Hematopoietic multipotent progenitor cell treated with erythropoietin and hydrocortisone succinate and interleukin-3 and kit ligand, for 17 days (in vitro differentiated cells): ENCODE measurements around the gene MEIS1.
"Not testable (repeated sequence)": the region's sequence is repeated elsewhere in the genome, so short reads cannot be mapped to it uniquely, and the experiment has no call there.

Experiments used
- DNase-seq: peaks from one replicate; pipeline ENCODE4 v3.0.0-alpha.2; 2015; ENCODE audit warnings: low spot score

Gene MEIS1

DNA sequence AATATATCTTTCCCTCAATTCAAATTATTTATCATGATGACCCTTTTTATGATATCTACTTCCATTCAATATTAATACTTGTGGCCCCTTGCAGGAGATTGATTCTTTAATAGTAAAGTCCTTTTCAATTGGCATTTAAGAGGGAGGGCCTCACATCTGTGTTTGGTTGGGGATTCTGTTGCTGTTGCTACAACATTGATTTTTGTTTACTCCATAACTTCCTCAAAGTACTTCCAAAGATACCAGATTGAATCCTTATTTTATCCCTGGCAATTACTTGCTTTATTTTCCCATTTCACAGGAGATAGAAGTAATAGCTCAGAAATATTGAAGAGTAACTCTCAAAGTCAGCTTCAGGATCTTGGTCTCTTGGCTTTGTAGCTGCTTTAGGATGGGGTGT, 32.8 kb downstream of the MEIS1 start:
- no peak for DNase-seq

DNA sequence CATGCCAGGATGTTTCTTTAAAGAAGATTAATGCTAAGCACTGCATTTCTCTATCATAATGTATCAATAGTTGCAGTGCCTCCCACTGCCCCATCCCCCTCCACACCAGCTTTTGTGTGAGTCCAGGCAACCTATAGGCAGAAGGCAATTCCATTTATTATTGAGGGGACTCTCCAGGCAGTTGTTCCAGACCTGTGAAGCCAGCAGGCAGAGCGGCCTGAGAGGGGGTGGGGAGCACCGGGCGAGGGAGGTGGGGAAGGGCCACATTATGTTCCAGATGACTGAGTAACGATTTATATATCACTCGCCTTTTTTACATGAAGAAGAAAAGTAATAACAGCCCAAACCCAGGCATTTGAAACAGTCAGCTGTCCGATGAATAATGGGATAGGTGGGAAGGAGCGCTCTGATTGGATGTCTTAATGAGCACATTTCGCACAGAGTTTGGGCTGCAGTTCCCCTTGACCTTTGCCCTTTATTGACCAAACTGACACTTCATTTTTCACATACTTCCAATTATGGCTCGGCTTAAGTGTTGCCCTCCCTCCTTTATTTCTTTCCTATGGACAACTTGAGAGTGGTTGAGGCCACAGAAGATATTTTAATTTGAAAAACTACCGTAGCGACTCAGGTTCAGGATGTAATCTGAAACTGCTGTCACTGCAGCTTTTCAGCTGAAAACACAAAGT, 34.4 kb downstream of the MEIS1 start:
- DNase-seq = no peak

DNA sequence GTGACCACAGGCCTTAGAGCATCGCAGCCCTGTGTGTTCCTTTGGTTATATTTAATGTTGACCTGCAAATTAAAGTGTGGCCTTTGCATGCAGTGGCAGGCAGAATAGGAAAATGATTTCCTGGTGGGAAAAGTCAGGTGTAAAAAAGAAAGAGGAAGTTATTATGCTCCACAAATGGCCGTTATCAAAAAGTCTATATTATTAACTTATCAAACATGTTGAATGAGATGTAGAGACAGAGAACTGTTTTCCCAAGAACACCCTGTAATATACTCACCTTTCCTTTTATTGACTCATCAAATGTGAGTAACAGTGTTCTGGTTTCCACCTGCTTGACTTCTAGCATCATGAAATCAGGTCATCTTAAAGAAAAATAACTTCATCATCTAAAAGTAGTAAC, 35.3 kb downstream of the MEIS1 start:
- DNase-seq = no peak

DNA sequence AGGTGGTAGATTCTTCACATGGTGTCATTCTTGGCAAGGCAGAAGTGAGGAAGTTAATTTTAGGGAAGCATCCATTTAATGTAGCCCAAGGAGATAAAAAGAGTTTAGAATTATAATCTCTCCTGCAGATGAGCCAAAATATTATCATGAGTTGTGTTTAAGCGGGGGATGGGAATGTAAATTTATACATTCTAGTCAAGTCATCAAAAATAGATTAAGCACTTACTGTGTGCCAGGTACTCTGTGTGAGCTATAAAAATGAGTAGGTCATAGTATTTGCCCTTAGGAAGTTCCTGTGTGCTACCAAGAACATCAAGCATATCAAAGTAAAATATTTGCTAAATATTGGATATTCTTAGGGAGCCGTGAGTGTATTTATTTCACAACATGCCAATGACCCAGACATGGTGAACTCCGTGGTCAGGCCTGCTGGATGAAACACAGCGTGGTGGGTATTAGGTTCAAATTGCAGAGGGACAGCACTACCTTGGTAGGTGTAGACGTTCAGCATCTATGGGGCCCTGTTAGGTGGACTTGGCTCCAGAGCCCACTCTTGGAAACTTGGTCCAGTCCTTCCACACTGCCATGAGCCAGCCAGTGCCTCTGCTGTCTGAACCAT, 37.4 kb downstream of the MEIS1 start:
- DNase-seq = no peak

DNA sequence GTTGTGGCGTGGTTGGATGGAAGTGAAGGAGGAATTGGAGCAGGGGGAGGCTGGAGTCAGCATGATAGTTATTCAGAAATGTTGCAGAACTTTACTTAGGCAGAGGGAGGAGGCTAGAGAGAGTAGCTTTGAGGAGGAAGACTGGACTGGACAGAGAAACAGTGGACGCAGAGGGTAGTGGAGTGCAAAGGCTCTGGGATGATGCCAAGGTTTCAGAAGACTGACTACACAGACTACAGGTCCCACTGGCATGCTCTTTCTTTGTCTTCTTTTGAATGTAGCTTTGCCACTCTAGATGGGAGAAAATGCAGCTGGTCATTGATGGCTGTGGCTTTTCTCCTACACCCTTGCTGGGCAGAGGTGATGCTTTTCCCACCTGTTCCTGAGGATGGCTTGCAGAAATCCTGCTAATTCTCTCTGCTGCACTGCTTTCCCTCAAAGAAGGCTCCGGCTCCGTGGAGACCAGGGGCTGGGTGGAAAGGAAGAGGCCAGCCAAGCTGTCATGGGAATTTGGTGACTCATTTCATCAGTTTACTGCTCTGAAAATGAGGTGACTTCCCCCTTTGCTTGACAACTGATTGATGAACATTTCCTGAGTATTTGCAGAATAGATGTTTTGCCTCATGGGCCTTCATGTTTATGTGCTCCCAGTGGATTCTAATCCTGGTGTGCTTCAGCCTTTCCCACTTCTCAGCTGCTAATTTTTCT, 42.4 kb downstream of the MEIS1 start:
- no peak for DNase-seq

- no peak for DNase-seq
These were observed 43.4 kb downstream of the MEIS1 start for GRCh38 chr2:66478299-66478698.

DNA sequence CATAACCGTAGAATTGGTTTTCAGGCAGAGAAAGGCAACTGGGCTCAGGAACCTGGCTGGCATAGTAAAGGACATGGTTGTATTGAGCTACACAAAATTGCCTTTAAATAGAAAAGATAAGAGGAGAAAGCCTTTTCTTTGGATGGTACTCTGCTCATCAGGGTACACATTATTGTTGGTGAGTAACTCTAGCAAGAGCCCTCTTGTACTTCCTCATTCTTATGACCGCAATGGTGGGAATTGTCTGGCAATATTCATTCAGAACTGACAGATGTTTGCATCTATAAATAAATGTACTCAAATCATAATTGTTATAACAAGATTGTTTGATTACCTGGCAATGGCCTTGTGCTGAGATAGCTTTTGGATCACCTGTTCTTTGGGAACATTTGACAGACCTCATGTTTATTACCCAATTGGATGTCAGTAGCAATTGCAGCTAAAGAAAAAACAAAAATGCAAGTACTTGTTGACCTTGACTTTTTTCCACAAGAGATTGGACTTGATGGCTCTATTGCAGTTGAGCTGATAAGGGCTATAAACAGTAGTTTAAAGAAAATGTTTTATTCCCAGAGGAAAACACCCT, 43.9 kb downstream of the MEIS1 start:
- no peak for DNase-seq

DNA sequence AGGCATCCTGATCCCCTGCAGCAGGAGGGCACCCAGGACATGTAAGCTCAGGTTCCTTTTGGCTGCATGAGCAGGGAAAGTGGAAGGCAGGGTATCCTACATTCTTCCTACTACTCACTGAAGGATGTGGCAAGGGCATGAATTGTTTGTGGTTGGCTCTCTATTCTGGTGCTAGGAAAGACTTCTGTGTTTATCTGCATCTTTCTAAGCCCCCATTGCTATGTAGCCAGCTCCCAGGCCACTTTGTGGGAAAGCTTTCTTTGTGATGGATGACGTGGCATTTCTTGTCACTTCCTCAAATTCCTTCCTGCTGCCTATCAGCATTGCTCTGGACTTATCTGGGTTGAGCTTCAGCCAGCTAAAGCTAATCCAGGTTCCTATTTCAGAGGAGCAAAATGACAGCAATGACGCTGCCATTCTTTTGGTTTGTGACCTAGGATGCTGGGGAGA, 46.2 kb downstream of the MEIS1 start:
- no peak for DNase-seq

DNA sequence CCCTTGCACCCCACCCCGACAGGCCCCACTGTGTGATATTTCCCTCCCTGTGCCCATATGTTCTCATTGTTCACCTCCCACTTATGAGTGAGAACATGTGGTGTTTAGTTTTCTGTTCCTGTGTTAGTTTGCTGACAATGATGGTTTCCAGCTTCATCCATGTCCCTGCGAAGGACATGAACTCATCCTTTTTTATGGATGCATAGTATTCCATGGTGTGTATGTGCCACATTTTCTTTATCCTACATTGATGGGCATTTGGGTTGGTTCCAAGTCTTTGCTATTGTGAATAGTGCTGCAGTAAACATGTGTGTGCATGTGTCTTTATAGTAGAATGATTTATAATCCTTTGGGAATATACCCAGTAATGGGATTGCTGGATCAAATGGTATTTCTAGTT, 50.3 kb downstream of the MEIS1 start:
- not testable (repeated sequence) for DNase-seq

- DNase-seq = no peak
These were observed 54.0 kb downstream of the MEIS1 start for GRCh38 chr2:66488946-66489345.

DNA sequence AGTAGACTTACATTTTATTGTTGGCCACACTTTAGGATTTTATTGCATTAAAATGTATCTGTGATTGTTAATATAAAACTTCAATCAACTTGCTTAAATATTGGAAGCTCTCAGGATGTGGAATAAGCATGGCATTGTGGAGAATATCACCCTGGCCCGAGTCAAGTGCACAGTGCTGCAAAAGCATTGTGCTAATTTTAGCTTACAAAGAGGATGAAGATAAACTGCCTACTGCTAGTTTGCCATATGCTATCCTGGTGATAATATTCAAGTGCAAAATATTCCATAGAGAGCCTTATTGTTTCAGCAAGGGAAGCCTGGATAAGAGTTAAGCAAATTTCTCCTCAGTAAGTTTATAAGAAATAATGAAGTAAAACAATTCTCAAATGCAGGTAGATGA, 54.5 kb downstream of the MEIS1 start:
- DNase-seq = no peak

GRCh38 chr2:66490588-66491001, 55.7 kb downstream of the MEIS1 start:
- no peak for DNase-seq

DNA sequence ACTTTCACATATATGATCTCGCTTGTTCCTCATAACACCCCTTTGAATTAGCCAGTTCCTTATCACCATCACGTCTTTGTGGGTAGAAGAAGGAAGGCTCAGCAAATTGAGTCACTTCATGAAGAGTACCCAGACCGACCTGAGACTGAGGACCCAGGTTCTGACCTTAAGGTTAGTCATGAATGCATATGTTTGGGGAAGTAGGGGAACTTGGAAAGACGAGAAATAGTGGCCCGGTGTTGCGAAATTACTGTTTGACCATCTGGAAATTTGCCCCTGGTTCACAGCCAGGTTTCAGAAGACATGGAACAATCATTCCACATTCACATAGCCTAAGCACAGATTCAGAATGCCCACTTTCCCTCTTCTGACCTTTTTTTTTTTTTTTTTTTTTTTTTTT, 59.8 kb downstream of the MEIS1 start:
- DNase-seq = no peak

GRCh38 chr2:66495788-66496640, 61.1 kb downstream of the MEIS1 start:
- DNase-seq = no peak

- DNase-seq = no peak
These were observed 61.9 kb downstream of the MEIS1 start for GRCh38 chr2:66496670-66497420.

DNA sequence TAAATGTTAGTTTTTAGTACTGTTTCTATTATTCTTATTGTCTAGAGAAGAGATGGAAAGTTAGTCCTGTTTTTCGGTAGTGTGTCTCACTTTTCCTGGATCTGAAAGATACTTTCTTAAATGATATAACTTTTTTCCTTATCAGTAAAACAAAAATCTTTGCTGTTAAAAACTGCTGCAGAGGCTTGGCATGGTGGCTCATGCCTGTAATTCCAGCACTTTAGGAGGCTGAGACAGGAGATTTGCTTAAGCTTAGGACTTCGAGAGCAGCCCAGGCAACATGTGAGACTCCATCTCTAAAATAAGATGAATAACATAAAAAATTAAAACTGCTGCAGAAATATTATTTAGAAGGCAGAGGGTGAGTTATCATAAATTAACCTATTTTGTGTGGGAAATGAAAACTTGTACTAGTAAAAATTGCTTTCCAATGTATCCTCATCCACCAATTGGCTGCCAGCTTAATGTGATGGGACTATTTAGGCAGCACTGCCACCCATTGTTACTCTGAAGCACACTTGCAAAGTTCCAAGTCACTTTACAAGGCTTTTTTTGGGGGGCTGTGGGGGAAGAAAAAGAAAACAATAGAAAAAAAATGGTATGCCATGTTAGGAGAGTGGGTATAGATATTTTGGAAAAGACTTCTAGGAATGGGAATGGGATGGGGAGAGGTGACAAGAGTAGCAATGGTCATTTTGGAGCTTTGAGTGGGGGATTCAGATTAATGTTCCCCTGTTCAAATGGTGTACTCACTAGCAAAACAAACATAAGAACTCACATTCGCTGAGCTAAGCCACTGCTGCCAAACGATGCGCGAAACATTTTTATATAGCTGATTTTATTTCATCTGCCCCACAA, 62.7 kb downstream of the MEIS1 start:
- DNase-seq = no peak

DNA sequence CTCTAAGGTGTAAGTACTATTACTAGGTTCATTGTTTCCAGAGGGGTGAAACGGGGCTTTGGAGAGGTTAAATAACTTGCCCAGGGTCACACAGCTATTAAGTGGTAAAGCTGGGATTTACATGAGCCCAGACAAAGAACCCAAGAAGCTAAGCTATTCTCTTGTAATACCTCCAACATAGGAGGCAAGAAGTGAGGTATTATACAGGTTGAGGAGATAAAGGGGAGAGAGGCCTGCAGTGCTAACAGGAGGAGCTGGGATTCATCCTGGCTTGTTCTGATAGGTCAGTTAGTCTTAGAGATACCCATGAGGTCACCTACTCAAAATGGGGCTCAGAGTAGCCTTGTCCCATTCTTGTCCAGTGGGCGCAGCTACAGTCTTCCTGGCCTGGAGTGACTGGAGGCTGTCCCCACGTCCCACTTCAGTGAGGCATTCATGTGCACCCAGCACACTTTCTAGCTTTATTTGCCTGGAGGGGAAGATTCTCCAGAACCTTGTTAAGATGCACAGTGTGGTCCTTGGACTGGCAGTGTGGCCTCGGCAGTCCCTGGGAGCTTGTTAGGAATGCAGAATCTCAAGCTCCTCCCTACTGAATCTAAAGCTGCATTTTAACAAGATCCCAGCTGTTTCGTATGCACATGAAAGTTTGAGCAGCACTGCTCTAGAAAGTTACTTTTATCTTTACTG, 63.5 kb downstream of the MEIS1 start:
- no peak for DNase-seq

DNA sequence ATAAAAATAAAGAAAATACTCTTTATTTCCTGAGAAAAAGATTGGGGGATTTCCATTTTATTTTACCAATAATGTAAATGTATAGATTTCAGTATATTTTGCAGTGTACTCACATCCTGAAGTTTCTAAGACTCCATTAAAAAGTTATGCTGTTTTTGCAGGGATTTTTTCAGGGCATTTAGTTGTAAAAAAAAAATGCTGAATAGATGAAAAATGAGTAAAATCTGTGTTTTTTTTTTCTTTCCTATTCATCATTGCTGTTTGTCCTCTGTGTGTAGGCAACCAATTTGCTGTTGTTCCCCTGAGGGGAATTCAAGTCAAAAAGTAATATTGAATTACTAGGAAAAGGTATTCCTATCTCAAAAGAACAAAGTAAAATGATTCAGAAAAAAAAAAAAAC, 66.3 kb downstream of the MEIS1 start:
- no peak for DNase-seq

DNA sequence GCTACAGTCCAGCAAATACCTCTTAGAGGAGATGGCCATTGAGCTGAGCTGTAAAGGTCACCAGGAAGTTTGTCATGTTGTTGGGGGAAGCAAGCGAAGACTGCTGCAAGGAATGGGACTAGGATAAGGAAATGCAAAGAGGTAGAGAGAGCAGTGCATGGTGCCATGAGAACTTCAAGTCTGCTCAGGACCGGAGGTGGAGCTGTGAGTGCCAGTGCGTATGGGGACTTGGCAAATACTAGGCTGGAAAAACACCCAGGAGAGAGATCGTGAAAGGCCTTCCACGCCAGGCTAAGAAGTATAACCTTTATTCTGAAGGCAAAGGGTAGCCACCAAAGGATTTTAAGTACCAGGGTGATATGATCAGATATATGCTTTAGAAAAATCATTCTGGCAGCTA, 71.3 kb downstream of the MEIS1 start:
- no peak for DNase-seq
